ENCODE results near the gene TNFRSF12A.
"Not testable (repeated sequence)": the region's sequence is repeated elsewhere in the genome, so short reads cannot be mapped to it uniquely, and the experiment has no call there.

TNFRSF12A gene

DNA sequence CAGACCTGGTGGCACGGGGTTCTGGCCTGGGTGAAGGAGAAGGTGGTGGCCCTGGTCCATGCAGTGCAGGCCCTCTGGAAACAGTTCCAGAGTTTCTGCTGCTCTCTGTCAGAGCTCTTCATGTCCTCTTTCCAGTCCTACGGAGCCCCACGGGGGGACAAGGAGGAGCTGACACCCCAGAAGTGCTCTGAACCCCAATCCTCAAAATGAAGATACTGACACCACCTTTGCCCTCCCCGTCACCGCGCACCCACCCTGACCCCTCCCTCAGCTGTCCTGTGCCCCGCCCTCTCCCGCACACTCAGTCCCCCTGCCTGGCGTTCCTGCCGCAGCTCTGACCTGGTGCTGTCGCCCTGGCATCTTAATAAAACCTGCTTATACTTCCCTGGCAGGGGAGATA is 49.0 kb downstream of the TNFRSF12A start:
- DNase-seq: not testable (repeated sequence)

- no peak for DNase-seq
These were observed 50.5 kb downstream of the TNFRSF12A start for GRCh38 chr16:3070608-3071111.

- no peak for DNase-seq
These were observed 51.5 kb downstream of the TNFRSF12A start for GRCh38 chr16:3071655-3072054.
